ENCODE data around the gene PRIM1. TPM values are rescaled to one million over a fixed set of nuclear protein-coding genes. Genes with fewer than 3 reads are reported as not detected.

The PRIM1 gene
- total RNA-seq, 1 experiment from 2014 or later: 25.0 TPM

GRCh38 chr12:56763753-56764657, 11.9 kb upstream of the PRIM1 start:
- no TSS peak for BruUV-seq (replicated peaks)
- Histone ChIP-seq H3K27me3 (ENCODE audit: control insufficient read depth, insufficient read depth, low read length) (no peaks in the 10 kb centered on the region), H3K9me3 (ENCODE audit: control insufficient read depth, insufficient read depth, low read depth, low read length) (peaks cover 2% of the 10 kb centered on the region; the same call in 1 of the 2 replicates), H3K36me3 (ENCODE audit: control insufficient read depth, insufficient read depth, low read length) (no peaks in the 10 kb centered on the region), H3K4me3 (ENCODE audit: low read depth in 2 of 2, low read length in 2 of 2) (no peak overlapping the region), H3K27ac (ENCODE audit: low read length) (no peak overlapping the region), H3K4me1 (ENCODE audit: control insufficient read depth, insufficient read depth, low read length) (no peaks in the 10 kb centered on the region)
- in situ Hi-C loops (cut with HindIII; ENCODE audit: low pct_unique_long_range_greater_than_20kb, low sequenced_read_pairs): no loop called here
- no peak for DNase-seq (ENCODE audit: low read depth, low spot score)
- ATAC-seq: no peak
- ChIA-PET CTCF (interaction anchor here (0.7 to 0.8 kb wide), 2 partner anchors 224 to 230 kb away, joined by 5 to 6 read pairs; no protein-coding TSS in a partner anchor), POLR2A (interaction anchor here (0.5 kb wide), 1 partner anchor 310 kb away, joined by 3 read pairs; no protein-coding TSS in a partner anchor)
- intact Hi-C loops (cut with micrococcal nuclease; ENCODE audit: unreplicated experiment): loop anchor here (5.0 to 10.0 kb wide), 2 partner anchors 81 to 238 kb away; no protein-coding TSS in a partner anchor
- no peak for TF ChIP-seq CTCF (IDR thresholded peaks at IDR 0.05)
- no peak for TF ChIP-seq POLR2AphosphoS5 (IDR thresholded peaks at IDR 0.05; ENCODE audit: low read depth, low read length)
- TF ChIP-seq SIN3A (IDR thresholded peaks at IDR 0.05; ENCODE audit: borderline replicate concordance, insufficient read depth, low read depth, low read length): no peak
- no peak for TF ChIP-seq REST (IDR thresholded peaks at IDR 0.05; ENCODE audit: insufficient read depth in 1 of 2, low read depth in 2 of 2, low read length in 1 of 2)
- no peak for TF ChIP-seq TCF7L2 (IDR thresholded peaks at IDR 0.05; ENCODE audit: low read depth, low read length)

- TF ChIP-seq POLR2AphosphoS5 (IDR thresholded peaks at IDR 0.05; ENCODE audit: low read depth, low read length) (no peak), CTCF (IDR thresholded peaks at IDR 0.05) (no peak), TCF7L2 (IDR thresholded peaks at IDR 0.05; ENCODE audit: low read depth, low read length) (no peak), SIN3A (IDR thresholded peaks at IDR 0.05; ENCODE audit: borderline replicate concordance, insufficient read depth, low read depth, low read length) (no peak)
- H3K27me3 ChIP-seq (ENCODE audit: control insufficient read depth, insufficient read depth, low read length): no peaks in the 10 kb centered on the region
- no TSS peak for BruUV-seq (replicated peaks)
- no peak overlapping the region for H3K27ac ChIP-seq (ENCODE audit: low read length)
- POLR2A ChIA-PET: no interaction called here
- H3K4me1 ChIP-seq (ENCODE audit: control insufficient read depth, insufficient read depth, low read length): no peaks in the 10 kb centered on the region
- in situ Hi-C loops (cut with HindIII; ENCODE audit: low pct_unique_long_range_greater_than_20kb, low sequenced_read_pairs) (no loop called here), intact Hi-C loops (cut with micrococcal nuclease; ENCODE audit: unreplicated experiment) (loop anchor here (5.0 to 10.0 kb wide), 2 partner anchors 83 to 240 kb away; no protein-coding TSS in a partner anchor)
- ATAC-seq (no peak), DNase-seq (ENCODE audit: low read depth, low spot score) (no peak)
- no peak overlapping the region for H3K4me3 ChIP-seq (ENCODE audit: low read depth in 2 of 2, low read length in 2 of 2)
- CTCF ChIA-PET: interaction anchor here (0.7 to 1.3 kb wide), 2 partner anchors 226 kb away, joined by 3 to 8 read pairs; no protein-coding TSS in a partner anchor
- peaks cover 12% of the 10 kb centered on the region; the same call in 1 of the 2 replicates for H3K9me3 ChIP-seq (ENCODE audit: control insufficient read depth, insufficient read depth, low read depth, low read length)
- no peaks in the 10 kb centered on the region for H3K36me3 ChIP-seq (ENCODE audit: control insufficient read depth, insufficient read depth, low read length)
Measured at GRCh38 chr12:56761812-56762211, 9.7 kb upstream of the PRIM1 start.
